Measurements from ENCODE around the gene OBI1.
"Not testable (repeated sequence)": the region's sequence is repeated elsewhere in the genome, so short reads cannot be mapped to it uniquely, and the experiment has no call there.

OBI1 gene

DNA sequence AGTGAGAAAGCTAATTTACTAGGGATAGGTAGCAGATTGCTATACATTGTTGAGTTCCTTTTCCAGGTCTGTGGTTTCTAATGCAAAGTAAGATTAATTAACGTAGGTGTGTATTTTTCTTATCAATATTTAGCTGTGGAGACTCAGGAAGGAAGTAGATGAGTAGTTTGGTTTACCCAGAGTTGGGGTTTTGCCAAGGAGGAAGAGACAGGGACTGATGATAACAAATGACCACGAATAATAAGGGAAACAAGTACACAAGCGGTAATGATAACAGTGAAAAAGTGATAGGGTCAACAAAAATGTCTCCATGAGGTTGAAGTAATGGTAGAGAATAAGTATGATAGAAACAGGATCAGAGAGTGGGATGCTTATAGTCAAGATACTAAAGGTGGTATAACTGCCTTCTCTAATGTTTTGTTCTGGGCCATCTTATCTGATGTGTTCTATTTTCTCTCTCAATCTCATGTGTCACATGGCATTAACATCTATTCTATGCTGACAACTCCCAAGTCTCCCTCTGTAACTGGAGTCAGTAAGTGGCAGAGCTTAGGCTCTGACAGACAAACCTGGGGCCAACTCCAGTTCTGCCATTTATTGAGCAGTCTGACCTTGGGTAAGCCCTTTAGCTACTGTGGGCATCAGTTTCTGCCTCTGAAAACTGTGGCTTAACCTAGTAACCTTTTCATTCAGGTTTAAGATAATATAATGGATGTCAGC is 8.8 kb downstream of the OBI1 start:
- DNase-seq, result no peak

DNA sequence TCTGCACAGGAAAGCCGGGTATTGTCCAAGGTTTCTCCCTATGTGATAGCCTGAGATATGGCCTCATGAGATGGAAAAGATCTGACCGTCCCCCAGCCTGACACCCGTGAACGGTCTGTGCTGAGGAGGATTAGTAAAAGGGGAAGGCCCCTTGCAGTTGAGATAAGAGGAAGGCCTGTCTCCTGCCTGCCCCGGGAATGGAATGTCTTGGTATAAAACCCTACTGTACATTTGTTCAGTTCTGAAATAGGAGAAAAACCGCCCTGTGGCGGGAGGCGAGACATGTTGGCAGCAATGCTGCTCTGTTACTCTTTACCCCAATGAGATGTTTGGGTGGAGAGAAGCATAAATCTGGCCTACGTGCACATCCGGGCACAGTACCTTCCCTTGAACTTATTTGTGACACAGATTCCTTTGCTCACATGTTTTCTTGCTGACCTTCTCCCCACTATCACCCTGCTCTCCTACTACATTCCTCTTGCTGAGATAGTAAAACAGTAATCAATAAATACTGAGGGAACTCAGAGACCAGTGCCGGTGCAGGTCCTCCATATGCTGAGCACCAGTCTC is 11.8 kb downstream of the OBI1 start:
- not testable (repeated sequence) for DNase-seq

DNA sequence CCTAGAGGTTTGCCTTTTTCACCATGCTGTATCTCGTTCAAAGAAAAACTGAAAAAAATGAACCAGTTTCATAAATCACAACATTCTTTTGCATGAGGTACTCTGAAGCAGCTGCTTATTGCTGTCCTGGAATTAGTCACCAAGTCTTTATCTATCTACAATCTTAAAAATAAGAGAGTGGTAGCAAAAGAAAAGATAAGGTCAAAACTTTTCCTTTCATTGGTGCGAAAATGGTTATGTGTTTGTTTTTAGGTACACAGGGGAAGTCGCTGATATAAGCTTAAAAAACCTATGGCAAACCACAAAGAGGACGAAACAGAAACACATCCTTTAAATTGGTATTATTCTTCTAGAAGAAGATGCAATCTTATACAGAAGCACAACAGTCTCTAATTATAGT is 20.7 kb downstream of the OBI1 start:
- no peak for DNase-seq

DNA sequence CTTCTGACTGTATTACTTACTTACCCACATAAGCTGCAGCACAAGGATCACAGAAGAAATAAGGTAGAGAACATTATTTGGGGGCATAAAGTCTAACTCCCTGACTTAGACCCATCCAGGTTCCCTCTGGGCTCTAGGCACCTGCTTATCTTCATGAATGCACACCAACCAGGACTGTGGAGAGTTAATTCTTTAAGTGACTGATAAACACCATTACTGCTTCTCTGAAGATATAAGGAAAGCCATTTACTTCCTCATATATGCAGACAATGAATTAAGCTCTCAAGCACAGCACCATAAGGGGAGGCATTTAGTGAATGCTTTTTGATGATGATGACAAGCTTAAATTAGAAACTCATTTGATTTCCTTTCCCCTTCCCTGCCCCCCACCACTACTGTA is 22.5 kb downstream of the OBI1 start:
- DNase-seq, result no peak

DNA sequence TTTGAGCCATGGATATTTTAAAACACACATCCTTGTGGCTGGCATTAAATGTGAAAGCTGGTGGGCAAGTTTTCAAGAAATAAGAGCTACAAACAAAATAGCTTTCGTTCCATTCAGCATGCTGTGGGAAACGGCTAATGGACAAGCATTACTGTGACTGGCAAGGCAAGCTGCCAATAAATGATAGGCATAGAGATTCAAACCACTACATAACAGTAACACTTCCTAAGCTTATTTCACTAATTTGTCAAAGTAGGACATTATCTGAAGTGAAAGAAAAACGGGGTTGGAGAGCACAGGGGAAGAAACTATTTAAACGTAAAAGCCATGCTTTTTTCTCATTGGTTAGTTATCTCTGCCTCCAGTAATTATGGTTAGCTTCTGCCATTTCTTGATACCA is 26.0 kb downstream of the OBI1 start:
- no peak for DNase-seq

DNA sequence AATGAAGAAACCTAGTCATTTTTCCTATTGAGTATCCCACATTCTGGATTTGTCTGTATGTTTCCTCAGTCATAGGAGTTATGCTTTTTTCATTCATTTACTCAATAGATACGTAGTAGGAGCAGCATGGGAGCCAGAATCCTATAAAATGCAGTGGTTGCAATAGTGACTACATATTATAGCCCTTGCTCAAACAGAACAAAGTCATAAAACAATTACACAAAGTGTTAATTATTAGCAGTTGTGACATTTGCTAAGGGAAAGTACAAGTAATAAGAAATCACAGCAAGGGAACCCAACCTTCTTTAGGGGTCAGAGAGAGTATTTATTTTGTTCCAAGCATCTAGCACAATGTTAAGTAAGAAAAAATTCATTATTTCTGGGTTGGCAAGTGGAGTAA is 27.9 kb downstream of the OBI1 start:
- DNase-seq, result no peak

DNA sequence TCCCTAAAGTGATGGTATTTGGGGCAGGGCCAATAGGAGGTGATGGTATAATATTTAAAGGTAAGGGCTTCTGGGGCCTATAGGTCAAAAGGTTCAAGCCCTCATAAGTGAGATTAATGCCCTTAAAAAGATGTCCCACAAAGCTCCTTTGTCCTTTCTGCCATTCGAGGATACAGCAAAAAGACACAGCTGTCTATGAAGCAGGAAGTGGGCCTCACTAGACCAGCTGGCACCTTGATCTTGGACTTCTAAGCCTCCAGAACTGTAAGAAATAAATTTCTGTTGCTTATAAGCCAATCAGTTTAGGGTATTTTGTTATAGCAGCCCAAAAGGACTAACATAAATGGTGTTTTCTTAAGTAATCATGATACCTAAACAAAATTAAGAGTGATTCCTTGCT is 28.4 kb downstream of the OBI1 start:
- DNase-seq, result no peak

DNA sequence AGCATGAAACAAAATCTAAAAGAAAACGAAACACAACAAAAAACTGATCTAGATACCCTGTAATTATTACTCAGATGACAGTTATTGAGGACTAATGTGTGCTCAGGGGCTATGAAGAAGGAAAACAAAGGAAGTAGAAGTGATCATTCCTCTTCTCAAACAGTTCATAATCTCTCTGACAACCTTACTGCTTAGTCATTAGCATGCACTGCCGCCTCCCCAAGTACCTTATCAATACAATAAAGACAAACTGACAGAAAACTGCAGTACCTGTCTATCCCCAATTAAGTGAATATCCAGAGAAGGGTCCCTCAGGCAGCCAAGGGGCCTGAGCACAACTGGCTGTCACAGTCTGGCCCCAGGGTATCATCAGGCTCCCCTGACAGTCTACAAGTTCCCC is 33.6 kb downstream of the OBI1 start:
- DNase-seq, result no peak

DNA sequence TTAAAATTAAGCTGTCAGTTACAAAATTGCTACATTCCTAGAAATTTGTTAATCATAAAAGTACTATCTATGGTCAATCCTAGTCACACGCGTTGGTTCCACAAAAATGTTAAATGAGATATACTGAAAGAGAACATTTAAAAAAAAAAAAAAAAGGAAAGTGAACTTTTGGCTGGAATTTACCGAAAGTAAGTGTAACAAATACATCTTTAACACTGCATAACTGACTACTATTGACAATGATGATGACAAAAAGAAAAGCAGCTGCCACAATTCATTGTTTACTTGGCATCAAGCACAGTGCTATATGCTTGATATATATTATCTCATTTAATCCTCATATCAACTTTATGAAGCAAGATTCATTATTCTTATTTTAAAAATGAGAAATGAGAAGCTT is 35.8 kb downstream of the OBI1 start:
- DNase-seq, result no peak

DNA sequence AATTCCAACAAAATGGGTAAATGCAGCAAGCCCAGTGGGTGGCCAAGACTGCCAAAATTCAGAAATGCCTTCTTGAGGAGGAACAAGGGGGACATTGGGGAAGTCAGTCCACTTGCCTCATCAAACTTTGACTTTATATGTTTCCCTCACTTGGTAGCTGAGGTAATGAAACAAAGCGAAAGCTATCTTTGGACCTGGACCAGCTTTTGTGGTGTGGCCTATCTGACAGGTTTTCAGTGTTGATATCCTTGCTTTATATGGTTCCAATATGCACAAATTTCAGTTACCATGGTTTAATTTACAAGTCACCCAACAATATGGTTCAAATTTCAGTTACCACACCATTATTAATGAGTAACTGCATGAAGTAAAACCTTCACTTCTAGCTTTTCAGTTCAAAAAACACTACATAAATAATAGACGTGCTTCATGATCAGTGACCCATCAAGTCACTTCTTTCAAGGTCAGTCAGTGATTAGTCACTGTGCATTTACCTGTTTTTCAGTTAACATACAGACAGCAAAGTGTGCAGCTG is 38.0 kb downstream of the OBI1 start:
- no peak for DNase-seq

DNA sequence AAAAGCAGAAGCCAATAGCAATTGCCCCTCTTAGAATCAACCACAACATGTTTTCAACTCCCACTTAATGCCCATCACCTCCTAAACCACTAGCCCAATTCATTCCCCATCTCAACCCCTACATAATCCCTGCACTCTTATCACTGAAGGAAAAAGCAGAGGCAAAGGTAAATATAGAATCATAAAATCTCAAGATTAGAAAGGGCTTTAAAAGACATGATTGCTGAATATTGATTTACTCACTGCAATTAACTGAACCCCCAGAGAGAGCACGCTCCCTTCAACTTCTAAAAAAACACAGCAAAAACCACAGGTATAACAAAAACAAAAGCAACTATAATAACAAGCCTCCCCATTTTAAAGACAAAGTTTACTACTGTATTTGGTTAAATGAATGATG is 40.5 kb downstream of the OBI1 start:
- DNase-seq, result no peak

DNA sequence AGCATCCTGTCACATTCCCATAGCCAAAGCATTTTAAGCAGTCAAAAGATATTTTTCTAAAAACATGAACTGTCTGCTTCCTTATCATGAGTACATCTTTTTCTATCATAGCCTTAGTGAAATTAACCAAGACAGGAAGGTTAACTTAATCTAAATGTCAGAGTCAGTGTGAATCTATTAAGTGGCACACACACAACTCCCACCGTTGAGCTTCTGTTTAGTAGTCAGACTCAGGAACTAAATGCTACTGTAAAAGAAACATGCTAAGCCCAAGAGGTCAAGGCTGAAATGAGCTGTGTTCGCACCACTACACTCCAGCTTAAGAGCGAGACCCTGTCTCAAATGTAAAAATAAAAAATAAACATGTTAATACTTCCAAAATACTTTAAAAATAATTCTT is 47.9 kb downstream of the OBI1 start:
- DNase-seq, result no peak

DNA sequence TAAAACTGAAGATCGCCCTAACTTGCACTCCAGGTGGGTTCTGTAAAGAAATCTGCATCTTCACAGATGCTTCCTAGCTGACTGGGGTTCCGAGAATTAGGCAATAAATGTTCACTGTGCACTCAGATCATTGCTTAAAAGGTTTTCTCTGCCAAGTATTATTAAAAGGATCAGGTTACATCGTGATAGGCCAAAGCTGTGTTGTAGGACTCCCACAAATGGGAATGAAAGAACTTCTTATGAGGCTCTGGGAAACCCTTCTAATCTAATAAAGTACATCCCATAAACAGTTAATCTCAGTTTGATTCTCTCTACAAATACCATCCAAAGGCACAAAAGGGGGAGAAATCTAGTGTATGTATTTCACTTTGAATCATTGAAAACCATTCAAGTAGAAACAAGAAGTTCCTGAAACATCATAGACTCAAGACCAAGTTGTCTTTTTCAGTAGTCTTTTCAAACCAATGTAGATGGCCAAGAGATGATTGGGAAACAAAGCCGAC is 48.5 kb downstream of the OBI1 start:
- no peak for DNase-seq

DNA sequence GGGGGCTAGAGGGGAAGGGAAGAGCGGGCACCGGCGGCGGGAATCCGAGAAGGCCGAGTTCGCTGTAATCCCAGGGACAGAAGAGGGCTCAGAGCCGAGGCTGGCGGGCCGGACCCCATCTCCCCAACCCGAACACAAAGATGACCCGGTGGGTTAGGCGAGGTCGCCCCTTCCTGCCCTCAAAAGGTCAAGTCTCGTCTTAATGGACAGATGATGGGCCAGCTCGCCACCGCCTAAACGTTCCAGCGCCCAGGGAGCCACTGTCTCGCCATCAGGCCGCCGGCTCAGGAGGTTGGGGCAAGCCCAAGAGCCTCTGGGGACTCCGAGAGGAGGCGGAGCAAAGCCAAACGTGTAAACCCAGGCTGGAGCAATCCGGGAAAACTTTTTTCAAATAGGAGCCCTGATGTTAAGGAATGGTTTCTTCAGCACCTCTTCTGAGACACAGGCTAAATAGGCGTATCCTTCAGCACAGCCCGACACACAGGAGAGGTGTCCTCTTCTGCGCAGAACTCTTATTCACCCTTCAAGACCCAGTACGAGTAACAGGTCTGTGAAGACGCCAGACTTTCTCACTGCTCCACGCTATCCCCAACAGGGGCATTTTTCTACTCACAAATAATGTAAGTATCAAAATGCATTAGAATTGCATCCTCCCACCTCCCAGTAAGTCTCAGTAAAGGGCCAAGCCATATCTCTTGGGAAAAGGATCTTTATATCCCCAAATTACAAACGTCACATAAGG is 49.3 kb downstream of the OBI1 start:
- no peak for DNase-seq

DNA sequence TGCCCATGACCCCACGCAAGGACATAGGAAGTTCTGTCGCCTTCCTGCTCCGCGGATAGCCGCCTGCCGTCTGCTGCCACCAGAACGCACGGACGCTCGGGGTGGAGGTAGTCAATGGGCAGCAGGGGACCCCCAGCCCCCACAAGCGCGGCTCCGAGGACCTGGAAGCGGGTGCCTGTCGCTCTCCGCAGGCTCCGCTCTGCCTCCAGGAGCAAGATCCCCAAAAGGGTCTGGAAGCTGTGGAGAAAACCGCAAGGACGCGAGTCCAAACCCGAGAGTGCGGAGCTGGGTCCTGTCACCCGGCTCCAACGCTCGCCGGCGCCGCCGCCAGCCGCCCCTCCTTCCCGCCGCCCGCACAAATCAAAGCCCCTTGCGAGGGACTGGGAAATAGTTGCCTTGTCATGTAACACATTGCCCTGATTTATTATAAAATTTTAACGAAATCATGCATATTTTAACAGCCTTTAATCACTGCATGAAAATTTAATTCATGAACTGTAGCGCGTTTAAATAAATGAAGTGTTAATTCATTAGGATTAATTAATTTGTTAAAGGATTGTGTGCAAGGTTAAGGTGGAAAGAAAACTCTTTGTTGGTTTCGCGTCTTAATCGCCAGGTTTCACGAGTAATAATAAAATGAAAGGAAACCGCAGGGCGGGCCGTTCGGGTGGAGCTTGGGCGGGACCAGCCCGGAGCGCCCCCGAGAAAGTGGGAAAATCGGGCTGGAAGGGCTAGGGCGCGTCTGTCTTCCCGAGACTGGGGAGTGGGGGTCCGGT is 50.1 kb downstream of the OBI1 start:
- no peak for DNase-seq

DNA sequence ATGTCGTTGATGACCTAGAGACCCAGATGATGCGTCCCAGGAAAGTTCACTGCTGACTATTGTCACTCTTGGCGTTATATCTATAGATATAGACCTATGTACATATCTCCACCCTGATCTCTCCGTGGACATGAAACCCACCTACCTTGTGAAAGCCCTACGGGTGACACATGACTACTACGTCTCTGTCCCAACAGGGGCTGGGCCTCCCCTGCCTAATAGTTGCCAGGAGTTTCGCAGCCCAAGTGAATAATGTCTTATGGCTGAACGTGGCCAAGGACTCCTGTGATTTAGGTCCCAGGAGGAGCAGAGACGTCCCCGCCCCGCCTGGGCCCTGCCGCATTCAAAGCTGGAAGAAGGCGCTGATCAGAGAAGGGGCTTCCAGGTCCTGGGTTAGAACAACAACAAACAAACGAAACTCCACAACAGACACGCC is 50.7 kb downstream of the OBI1 start:
- no peak for DNase-seq

DNA sequence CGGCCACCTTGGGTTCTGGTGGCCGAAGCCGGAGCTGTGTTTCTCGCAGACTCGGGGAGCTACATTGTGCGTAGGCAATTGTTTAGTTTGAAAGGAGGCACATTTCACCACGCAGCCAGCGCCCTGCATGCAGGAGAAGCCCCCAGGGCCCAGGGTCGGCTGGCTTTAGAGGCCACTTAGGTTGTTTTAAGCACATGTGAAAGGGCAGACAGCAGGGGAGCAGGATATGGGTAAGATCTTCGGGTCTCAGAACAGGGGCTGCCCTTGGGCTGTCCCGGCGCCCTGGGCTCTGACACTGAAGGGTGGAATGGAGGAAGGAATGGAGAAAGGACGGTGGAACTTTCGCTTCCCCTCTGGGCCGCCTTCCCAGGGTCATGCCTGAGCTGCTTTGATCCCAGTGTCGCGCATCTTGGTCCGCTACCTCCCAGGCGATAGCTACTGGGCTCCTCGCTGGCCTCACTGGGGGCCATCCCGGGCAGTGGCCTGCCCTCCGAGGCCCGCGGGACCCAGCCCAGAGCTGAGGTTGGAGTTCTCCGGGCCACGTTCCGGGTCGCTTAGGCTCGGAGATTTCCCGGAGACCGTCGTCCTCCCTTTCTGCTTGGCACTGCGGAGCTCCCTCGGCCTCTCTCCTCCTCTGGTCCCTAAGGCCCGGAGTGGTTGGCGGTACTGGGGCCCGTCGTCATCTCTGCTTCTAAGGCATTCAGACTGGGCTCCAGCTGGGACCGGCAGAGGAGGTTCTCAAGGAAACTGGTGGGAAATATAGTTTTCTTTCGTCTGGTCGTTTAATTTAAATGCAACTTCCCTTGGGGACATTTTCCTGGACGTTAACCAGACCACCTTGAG is 51.3 kb downstream of the OBI1 start:
- DNase-seq, result no peak

DNA sequence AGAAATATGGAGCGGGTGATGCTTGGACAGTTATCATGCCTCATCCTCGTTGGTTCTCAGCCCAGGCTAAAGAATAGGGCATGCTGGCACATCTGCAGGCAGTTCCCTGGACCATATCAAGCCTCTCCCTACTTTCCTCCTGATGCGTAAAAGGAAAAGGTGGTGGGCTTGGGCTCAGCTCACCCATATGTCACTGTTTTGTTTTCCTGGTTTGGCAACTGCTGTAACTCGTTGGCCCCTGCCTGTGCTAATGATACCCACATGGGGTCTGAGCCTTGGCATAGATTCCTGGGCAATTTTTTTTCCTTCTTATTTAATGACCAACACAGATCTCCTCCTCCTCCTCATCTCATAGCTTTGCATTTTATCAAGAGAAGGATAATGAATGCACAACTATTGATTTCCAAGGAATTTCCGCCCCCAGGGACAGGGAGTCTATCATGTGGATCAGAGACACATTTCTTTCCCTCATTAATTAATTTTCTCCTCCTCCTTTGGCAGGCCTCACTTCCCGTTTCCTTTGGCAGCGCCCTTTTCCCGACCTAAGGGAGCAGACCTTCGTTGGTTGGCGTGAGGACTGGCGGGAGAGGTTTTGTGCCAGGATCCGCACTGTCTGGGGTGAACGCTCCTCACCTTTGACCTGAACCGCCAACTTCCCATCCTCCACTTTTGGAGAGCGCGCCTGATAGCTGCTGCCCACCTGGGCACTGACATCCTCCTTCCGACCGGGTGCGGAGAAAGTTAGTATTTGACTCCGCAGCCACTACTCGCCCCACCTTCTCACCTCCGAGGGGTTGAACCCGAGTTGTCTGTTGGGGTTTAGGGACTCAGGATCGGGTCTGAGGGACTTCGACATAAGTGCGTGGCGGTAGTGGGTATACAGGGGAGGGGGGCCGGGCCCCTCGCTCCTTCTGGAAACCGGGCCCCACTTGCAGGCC is 52.2 kb downstream of the OBI1 start:
- DNase-seq, result no peak

DNA sequence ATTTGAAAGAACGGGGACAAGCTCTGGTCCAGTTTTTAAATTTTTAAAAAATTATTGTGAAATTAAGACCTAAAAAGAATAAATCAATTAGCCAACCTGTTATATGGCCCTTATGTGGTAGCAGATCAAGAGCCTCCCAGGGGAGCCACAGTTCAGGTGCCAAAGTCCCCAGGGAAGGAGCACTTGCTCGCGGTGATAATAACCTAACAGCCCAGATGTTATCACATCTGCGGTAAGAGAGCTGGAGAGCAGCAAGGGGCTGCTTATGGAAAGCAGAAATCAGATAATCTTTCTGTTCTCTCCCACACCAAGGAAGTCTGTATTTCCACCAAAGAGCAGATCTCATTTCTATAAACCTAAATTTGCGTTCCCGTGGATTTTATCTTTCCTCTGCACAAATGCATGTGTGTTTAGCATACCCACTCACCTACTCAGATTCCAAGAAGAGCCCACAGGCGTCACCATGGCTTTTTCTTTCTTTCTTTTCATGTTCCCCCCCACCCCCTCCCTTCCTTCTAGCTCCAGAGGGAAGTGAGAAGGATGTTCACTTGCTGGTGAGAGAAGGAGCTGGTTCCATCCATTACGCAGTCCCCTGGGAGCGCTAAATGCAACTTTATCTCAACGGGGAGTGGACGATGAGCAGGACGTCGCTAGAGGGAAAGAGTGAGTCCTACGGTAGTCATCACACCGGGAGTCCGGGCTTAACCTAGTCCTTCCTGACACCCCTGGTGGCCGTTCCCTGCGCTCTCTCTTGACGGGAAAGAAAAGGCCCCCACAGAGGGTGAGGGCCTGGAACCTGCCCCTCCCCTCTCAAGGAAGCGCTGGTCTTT is 54.0 kb downstream of the OBI1 start:
- DNase-seq, result no peak

Data from CD4-positive, alpha-beta T cell treated with Interleukin-17A for 1 hour (primary cell).